Fibroblast of upper back skin (primary cell): ENCODE data around the gene CHIC1.
"Not testable (repeated sequence)": the region's sequence is repeated elsewhere in the genome, so short reads cannot be mapped to it uniquely, and the experiment has no call there.

Experiments used
- DNase-seq: peaks from one replicate; pipeline ENCODE4 v3.0.0-alpha.2; 2013

The CHIC1 gene

DNA sequence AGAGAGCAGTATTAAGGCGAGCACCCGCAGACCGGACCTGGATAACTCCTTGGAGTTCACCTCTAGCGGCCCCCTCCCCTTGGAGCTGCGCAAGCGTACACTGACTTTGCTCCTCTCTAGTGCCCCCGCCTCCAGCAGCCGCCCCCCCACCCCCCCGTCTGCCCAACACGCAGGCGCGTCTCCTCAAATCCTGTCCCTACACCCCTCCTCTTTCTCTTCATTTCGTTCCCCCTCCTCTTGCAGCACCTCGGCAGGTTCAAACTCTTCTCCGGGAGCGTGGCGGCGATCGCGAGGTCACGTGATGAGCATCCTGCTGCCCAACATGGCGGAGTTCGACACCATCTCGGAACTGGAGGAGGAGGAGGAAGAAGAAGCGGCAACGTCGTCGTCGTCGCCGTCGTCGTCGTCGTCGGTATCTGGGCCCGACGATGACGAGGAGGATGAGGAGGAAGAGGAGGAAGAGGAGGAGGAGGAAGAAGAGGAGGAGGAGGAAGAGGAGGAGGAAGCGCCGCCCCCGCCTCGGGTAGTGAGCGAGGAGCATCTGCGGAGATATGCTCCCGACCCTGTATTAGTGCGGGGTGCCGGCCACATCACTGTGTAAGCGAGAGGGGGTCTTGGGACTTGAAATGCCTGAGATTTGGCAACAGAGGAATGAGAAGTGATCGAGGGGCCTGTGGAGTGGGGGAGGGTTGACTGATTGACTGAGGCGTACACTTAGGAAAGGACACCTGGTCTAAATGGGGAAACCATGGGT lies at the start of gene CHIC1:
Gene CHIC1, plus strand, starts transcription at position 214 of the 754 bp plus-strand sequence. Its CDS starts 88 bp downstream, at position 302.
- DNase-seq = peak; percentile 69

DNA sequence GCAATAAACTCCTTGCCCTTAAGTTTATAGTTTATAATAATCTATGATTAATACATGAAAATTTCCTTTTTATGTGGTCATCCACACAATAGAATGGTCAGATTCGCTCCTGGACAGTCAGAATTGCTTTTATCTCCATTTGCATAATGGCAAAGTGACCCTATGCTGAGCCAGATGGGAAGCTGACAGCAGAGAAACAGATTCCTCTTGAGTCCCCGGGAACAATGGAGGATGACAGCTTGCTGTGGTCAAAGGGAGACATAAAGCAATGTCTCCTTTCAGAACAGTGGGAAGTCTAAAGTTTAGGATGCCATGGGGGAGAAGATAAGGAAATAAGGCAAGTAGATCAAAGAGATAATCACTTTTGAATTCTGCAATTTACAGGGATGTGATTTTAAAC lies 40.2 kb upstream of the CHIC1 start:
- DNase-seq = not testable (repeated sequence)

DNA sequence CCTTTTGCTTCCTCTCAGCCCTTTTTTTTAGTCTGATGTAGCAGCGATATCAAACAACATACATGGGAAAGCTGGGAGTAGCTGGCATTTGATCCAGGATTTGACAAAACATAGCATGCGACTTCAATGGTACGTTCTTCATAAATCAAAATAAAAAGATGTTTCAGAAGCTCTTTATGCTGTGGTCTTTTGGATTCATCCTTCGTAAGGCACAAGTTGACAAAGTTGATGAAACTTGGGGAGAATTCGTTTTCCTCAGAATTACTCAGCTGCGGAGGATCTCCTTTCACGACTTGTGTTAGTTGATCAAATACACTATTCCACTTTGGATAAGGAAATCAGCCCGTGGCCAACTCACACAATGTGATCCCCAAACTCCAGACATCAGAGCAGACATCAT lies 38.1 kb upstream of the CHIC1 start:
- no peak for DNase-seq

DNA sequence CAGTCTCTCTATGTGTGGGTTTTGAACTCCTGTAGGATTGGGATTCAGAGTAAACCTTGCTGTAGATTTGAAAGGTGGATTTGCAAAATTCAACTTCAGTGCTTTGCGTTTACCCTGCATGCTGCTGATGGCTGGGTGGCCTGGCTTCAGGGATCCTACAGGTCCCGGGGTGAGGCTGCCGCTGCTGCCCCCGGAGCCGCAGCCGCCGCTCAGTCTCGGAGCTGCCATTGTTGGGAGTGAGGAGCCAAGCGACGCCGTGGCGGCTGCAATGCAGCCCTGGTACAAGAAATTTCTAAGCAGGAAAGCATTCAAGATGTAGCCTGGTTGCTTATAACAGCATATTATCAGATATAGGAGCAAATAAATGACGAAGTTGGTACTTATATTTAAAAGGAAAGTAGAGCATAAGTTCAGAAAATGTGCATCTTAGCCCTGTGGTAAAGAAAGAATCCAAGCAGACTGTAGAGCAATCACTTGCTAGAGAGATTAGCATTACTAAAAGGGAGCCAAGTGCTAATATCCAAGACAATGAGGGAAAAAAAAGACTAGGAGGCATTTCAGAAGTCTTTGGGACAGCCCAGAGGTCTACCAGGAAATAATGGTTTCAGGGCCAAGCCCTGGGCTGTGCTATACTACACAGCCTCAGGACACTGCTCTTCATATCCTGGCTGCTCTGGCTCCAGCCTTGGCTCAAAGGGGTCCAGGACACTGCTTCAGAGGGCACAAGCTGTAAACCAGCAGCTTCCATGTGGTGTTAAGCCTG lies 36.9 kb upstream of the CHIC1 start:
- DNase-seq = no peak

DNA sequence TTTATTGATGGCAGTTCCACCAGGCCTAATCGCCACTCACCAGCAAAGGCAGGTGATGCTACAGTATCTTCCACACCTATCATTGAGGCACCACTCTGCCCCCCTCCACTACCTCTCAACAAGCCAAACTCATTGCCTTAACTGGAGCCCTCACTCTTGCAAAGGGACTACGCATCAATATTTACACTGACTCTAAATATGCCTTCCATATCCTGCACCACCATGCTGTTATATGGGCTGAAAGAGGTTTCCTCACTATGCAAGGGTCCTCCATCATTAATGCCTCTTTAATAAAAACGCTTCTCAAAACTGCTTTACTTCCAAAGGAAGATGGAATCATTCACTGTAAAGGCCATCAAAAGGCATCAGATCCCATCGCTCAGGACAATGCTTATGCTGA lies 31.3 kb upstream of the CHIC1 start:
- DNase-seq = not testable (repeated sequence)

DNA sequence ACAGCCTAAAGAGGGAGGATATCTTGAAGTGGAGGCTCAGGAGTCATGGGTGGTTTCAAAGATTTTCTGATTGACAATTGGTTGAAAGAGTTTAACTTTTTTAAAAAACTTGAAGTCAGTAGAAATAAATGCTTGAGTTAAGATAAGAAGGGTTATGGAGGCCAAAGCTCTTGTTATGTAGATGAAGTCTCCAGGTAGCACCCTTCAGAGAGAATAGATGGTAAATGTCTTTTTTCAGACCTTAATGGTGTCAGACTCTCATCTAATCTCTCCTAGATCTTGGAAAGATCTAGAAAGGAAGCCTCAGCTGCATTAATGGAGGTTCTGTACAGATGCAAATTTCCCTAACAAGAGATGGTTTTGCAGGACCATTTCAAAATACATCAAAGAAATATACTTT lies 6.8 kb upstream of the CHIC1 start:
- no peak for DNase-seq

DNA sequence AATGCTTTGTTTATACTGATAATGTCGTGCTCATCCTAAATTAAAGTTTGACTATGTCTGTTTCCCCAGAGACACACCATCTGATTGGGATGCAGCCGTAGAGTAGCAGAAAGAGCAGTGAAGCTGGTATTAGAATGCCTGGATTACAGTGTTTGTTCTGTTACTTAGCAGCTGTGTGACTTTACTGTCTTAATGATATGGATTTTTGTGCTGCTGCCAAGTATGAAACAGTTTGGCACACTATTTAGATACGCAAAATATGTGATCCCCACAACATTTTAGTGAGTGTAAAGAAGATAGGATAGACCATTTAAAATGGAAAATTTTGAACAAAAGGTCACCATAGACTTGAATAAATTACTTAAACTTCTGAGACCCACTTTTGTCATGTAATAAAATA lies 1.2 kb upstream of the CHIC1 start:
- DNase-seq = peak; percentile 12

DNA sequence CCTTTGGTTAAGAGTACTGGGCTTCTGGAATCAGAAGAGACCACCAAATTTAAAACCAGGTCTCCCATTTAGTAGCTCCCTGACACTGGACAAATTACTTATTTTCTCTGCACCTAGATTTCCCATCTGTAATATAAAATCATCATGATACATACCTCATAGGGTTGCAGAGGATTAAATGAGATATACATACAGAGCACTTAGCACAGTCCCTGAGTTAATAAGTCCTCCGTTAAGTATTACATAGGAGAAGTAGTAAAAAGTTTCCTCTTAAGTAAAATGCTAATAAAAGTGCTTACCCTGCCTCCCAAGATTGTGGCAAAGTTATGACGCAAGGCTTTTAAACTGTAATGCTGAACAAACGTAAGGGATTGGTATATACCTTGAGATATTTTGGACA lies 539 bp upstream of the CHIC1 start:
- DNase-seq = no peak

DNA sequence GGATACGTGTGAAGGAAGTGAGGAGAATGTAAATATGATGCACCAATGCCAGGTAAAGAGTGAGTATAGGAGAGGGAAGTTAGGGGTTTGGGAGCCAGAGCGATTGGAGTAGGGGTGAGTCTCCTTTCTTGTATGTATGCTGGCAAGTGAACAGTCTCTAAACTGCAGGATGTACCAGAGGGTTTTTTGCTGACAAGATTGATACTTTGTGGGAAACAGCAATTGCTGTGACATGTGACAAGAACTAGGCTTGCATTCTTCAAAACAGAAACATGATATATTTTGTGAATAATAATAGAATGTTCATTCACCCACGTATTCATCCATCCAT lies 706 bp downstream of the CHIC1 start:
- DNase-seq = no peak

DNA sequence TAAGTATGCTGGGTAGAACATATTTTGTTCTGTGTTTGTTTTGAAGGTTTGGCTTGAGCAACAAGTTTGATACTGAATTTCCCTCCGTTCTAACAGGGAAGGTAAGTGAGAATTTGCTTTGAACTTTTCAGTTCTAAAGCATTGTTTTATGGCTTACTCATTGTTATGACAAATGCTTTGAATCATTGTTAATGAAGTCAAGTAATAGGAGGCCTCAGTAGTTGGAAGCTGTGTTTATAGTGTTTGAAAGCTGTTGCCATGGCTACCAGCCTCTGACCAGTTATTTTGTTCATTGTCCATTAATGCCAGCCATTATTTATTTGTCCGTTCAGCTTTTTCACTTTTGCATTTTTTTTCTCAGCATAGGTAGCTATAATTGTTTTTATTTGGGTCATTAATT lies 14.4 kb downstream of the CHIC1 start:
- peak; percentile 59 for DNase-seq

DNA sequence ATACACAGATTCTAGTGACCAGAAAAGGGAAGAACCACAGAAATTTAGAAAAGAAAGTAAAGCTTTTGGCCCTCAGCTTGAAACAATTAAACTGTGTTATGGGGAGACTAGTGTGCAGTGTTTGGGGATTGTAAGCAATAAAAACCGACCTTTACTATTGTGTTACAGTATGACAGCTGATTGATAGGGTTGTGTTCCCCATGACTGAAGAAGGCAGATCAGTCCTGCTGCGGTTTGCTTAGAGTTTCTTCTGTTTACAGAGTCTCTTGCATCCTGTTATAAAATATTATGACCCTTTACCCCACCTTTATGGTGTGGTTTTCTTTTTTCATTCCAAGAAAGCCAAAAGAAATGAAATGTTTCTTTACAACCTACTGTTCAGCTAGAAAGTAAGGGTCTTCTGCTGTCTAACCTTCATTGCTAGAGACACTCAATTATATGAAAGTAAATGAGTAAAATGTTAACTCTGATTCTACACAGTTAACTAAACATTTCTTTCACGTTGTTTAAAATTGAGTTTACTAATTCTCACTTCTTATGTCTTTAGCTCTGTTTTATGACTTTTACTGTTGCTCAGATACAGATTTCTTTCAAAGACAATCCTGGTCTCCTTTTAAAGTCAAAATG lies 18.1 kb downstream of the CHIC1 start:
- no peak for DNase-seq

DNA sequence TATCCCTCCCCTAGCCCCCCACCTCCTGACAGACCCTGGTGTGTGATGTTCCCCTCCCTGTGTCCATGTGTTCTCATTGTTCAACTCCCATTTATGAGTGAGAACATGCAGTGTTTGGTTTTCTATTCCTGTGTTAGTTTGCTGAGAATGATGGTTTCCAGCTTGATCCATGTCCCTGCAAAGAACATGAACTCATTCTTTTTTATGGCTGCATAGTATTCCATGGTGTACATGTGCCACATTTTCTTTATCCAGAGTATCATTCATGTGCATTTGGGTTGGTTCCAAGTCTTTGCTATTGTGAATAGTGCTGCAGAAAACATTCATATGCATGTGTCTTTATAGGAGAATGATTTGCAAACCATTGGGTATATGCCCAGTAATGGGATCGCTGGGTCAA lies 34.8 kb downstream of the CHIC1 start:
- DNase-seq = not testable (repeated sequence)

DNA sequence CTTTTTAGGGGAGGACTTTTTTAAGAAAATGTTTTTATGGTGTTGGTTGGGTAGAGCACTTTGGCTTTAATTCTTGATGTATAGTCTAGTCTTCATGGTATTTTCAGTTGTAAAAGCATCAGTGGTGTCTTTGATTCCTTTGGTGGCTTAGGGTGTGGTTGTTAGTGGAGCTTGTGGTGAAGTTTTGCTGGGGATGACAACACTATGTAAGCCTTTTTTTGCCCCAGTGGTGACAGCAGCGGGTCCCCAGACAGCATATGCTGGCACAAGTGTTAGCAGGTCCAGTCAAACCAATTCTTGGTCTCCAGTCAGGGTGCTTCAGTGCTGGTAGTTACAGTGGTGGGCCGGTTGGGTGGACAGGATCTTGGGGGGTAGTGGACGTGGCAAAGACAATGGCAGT lies 52.0 kb downstream of the CHIC1 start:
- no peak for DNase-seq

DNA sequence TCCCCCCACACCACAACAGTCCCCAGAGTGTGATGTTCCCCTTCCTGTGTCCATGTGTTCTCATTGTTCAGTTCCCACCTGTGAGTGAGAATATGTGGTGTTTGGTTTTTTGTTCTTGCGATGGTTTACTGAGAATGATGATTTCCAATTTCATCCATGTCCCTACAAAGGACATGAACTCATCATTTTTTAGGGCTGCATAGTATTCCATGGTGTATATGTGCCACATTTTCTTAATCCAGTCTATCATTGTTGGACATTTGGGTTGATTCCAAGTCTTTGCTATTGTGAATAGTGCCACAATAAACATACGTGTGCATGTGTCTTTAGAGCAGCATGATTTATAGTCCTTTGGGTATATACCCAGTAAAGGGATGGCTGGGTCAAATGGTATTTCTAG lies 78.7 kb downstream of the CHIC1 start:
- DNase-seq = not testable (repeated sequence)

DNA sequence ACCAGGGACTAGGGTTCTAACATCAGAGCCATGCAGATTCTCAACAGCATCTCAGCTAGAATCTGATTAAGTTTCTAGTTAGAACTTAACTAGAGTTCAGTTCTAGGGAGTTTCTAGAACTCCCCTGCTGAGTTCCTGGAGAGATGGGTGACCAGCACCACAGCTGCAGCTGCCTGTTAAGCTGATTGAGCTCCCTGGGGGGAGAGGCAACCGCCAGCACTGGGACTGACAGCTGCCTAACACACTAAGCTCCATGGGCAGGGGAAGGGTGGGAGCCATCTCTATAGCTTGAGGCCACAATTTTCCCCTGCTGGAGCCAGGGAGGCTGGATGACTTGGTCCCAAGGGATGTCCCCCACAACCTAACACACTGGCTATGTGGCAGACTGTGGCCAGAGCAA lies 84.2 kb downstream of the CHIC1 start:
- DNase-seq = no peak

DNA sequence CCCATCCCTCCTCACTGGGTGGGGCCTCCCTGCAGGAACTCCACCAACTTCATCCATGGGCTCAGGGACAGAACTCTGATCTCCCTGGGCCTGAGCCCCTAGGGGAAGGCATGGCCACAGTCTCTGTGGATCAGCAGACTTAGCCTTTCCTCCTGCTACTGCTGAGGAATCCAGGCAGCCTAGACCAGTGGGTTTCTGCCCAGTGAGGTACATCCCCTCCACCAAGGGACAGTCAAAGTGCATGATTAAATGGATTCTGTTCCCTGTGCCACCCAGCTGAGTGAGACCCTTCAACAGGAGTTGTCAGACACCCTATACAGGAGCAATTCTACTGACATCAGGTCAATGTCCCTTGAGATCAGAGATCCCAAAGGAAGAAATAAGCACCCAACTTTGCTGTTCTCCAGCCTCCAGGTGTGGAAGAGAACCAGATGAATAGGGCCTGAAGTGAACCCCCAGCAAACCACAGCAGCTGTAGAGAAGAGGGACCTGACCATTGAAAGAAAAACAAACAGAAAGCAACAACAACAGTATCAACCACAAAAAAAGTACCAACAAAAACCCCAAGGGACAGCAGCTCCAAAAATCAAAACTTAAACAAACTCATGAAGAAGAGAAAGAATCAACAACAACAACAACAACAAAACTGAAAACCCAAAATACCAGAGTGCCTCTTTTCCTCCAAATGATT lies 84.8 kb downstream of the CHIC1 start:
- no peak for DNase-seq

DNA sequence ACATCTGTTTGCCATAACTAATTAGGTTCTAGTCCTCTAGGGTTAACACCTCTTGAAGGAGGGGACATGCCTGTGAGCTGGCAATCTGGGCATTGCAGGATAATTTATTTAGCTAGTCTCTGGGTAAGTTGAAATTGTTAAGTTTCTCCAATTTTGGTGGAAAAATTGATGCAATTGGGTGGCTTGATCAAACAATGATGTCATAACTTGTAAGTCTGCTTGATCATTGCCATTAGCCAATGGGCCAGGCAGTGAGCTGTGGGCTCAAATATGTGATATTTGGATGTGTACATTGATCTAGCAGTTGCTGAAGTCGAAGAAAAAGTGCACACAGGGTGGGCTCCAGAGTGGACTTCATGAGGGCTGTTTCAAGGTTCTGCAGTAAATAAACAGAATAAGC lies 98.3 kb downstream of the CHIC1 start:
- not testable (repeated sequence) for DNase-seq

DNA sequence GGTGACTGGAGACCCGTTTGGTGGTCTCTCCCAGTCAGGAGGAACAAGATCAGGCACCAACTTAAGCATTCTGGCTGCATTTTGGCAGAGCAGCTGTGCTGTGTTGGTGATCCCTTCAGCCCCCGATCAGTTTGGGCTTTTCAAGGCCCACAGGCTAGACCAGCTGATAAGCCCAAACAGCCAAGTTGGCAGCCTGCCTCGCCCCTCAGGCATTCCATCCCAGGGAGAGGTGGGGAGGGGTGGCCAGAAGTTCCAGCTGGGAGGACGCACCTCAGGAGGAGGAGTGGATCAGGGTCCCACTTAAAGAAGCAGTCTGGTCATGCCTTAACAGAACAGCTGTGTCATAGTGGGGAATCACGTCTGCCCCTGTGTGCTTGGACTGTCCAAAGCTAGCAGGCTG lies 105.8 kb downstream of the CHIC1 start:
- no peak for DNase-seq

DNA sequence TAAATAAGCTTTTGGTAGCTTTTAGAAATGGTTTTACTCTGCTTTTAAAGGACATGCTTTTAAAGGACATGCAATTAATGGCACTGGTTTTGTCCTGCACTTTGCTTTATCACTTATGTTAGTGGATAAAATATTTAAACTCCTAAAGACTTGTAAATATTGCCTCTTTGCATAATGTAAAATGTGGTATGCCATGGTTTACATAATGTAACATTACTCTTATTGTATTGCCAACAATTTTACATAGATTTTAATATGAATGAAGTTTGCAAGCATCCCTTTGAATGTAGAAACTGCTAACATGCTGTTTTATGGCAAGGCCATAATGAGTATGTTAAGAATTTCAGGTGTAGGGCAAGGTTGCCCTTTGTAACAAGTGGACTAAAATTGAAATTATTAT lies 118.4 kb downstream of the CHIC1 start:
- DNase-seq = no peak

DNA sequence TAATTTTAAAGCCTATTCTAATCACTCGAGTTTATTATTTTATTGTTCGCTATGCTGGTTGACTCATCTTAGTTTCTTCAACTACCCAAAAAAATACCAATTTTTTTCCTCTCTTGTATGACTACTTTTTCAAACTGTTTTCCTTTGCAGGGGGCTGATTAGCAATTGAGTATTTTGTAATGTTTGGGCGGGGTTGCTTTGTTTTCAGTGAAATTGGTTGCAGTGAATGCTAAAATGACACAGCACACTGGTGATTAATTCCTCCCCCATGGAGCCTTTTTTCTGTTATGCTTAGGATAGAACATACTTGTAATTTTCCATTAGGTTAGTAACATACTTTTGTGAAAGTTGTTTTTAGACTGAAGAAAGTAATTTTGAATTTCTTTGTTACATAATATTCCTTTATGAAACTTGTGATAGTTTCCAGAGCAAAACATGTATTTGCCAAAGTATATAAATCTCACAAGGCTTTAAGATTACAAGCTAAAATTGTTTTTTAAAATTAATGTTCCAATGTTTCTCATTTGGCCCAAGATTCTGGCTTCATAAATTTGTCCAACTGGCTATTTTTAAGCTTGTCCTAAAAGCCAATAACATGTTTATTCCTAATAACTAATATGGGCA lies 120.4 kb downstream of the CHIC1 start:
- peak; percentile 0 for DNase-seq

DNA sequence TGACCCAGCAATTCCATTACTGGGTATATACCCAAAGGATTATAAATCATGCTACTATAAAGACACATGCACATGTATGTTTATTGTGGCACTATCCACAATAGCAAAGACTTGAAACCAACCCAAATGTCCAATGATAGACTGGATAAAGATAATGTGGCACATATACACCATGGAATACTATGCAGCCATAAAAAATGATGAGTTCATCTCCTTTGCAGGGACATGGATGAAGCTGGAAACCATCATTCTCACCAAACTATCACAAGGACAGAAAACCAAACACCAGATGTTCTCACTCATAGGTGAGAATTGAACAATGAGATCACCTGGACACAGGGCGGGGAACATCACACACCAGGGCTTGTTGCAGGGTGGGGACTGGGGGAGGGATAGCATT lies 144.0 kb downstream of the CHIC1 start:
- not testable (repeated sequence) for DNase-seq

DNA sequence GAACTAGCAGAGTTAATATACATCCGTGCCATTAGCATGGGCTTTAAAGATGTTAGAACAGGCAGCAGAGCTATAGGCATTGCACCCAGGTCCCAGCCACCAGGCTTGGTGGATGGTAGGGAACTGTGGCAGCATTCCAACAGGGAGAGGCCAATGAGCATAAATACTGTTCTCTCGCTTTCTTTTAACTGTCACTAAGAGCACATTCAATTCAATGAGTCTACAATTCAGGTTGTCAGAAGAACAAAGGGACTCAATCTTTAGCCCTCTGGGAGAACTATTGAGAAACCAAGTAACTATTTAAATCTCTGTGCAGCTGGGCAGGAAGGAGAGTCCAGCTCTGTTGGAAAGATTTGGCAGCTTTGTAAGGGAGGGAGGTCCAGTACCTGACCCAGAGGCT lies 165.6 kb downstream of the CHIC1 start:
- DNase-seq = no peak
